ENCODE data around the gene NID1.

Gene NID1

DNA sequence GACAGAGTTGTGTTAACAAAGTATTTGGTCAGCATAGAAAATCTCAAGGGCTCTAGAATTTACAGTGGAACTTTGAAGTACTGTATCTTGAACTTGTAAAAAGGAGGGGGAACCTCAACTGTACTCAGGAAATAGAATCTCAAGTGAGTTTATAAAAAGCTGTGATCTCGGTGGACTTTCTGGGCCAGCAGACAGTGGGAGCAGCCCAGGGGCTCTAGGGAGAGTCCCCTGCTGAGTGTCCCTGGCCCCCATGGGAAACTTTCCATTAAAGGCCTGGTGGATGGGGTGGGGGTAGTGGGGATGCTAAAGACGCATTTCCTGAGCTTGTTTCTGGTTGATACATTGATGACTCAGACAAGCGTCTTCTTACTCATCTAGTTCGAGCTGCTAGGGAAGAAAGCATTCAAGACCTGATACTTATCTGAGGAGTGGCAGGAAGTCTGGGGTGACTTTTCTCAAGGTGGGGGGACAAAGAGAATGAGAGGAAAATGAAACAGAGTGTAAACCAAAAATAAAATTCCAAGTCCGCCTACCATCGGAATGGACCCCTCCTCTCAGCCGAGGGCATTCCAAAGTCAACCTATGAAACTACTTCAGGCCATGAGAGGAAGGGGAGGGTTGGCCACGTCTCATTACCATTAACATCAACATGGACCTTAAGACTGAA, 65.5 kb downstream of the NID1 start:
- ATAC-seq (ENCODE audit: insufficient read depth, low read depth) = peak; percentile 53
- no peak overlapping the region for H3K9ac ChIP-seq (ENCODE audit: low read depth, low read length)
- H3K27me3 ChIP-seq (ENCODE audit: insufficient read depth, low read length, poor library complexity) = no peaks in the 10 kb centered on the region
- TF ChIP-seq, protein P1, sequence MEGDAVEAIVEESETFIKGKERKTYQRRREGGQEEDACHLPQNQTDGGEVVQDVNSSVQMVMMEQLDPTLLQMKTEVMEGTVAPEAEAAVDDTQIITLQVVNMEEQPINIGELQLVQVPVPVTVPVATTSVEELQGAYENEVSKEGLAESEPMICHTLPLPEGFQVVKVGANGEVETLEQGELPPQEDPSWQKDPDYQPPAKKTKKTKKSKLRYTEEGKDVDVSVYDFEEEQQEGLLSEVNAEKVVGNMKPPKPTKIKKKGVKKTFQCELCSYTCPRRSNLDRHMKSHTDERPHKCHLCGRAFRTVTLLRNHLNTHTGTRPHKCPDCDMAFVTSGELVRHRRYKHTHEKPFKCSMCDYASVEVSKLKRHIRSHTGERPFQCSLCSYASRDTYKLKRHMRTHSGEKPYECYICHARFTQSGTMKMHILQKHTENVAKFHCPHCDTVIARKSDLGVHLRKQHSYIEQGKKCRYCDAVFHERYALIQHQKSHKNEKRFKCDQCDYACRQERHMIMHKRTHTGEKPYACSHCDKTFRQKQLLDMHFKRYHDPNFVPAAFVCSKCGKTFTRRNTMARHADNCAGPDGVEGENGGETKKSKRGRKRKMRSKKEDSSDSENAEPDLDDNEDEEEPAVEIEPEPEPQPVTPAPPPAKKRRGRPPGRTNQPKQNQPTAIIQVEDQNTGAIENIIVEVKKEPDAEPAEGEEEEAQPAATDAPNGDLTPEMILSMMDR (IDR thresholded peaks at IDR 0.05; ENCODE audit: borderline replicate concordance, extremely low read depth, low read length, poor library complexity, severe bottlenecking) = no peak
- no peak for TF ChIP-seq EZH2 (IDR thresholded peaks at IDR 0.05; ENCODE audit: borderline replicate concordance, low read depth, low read length, severe bottlenecking)
- H3K27ac ChIP-seq (ENCODE audit: low read length) = no peak overlapping the region
- H3K9me3 ChIP-seq (ENCODE audit: insufficient read depth, low read length, severe bottlenecking) = no peaks in the 10 kb centered on the region
- H4K20me1 ChIP-seq (ENCODE audit: insufficient read depth, low read length) = no peaks in the 10 kb centered on the region
- no peak overlapping the region for H3K4me2 ChIP-seq (ENCODE audit: insufficient read depth, low read length)
- H2AFZ ChIP-seq (ENCODE audit: low read depth, low read length) = no peak overlapping the region
- H3K79me2 ChIP-seq (ENCODE audit: insufficient read depth, low read length) = no peaks in the 10 kb centered on the region
- no peaks in the 10 kb centered on the region for H3K4me1 ChIP-seq (ENCODE audit: insufficient read depth, low read length)
- no peak overlapping the region for H3K4me3 ChIP-seq (ENCODE audit: low read depth in 1 of 2, low read length in 2 of 2)
- no peaks in the 10 kb centered on the region for H3K36me3 ChIP-seq (ENCODE audit: insufficient read depth, low read length)
- no peak for DNase-seq

DNA sequence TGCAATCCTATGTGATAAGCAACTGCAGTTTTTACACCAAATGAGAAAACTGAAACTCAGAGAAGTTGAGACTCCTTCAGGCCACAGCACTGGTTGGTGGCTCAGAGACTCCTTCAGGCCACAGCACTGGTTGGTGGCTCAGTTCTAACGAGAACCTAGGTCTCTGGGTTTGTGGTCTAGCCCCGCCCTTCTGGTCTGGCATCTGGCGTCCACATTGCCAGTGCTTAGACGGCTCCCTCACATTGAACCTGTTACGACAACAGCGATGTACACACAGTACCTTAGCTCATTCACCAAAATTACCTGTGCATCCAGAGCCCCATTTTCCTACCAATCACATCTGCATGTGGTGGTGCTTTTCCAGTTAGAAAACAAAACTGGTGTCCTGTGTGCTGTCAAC, 66.1 kb downstream of the NID1 start:
- H3K36me3 ChIP-seq (ENCODE audit: insufficient read depth, low read length) = no peaks in the 10 kb centered on the region
- H3K9ac ChIP-seq (ENCODE audit: low read depth, low read length) = no peak overlapping the region
- H3K4me2 ChIP-seq (ENCODE audit: insufficient read depth, low read length) = no peak overlapping the region
- H3K27ac ChIP-seq (ENCODE audit: low read length) = no peak overlapping the region
- H3K27me3 ChIP-seq (ENCODE audit: insufficient read depth, low read length, poor library complexity) = no peaks in the 10 kb centered on the region
- H3K9me3 ChIP-seq (ENCODE audit: insufficient read depth, low read length, severe bottlenecking) = no peaks in the 10 kb centered on the region
- no peak for TF ChIP-seq EZH2 (IDR thresholded peaks at IDR 0.05; ENCODE audit: borderline replicate concordance, low read depth, low read length, severe bottlenecking)
- TF ChIP-seq, protein P1 (IDR thresholded peaks at IDR 0.05; ENCODE audit: borderline replicate concordance, extremely low read depth, low read length, poor library complexity, severe bottlenecking) = no peak
- DNase-seq (no peak), ATAC-seq (ENCODE audit: insufficient read depth, low read depth) (no peak)
- H4K20me1 ChIP-seq (ENCODE audit: insufficient read depth, low read length) = no peaks in the 10 kb centered on the region
- no peaks in the 10 kb centered on the region for H3K79me2 ChIP-seq (ENCODE audit: insufficient read depth, low read length)
- no peak overlapping the region for H2AFZ ChIP-seq (ENCODE audit: low read depth, low read length)
- H3K4me1 ChIP-seq (ENCODE audit: insufficient read depth, low read length) = no peaks in the 10 kb centered on the region
- H3K4me3 ChIP-seq (ENCODE audit: low read depth in 1 of 2, low read length in 2 of 2) = no peak overlapping the region

DNA sequence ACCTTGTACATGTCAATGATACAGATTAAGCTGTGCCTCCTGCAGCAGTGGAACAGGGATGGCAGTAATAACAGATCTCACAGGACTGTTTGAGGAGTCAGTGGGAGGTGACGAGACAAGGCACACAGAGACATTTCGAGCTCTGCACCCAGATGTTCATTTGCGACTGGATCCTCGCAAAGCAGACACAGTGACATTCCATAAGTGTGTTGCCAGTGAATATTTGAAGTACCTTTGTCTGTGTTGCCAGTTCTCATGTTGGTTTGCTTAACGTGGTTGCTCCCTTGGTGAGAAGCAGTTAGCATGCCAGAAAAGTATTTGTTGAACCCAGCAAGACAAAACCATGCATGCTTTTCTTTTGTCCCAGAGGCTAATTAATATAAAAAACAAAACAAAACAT, 67.0 kb downstream of the NID1 start:
- Histone ChIP-seq H3K27ac (ENCODE audit: low read length) (no peak overlapping the region), H2AFZ (ENCODE audit: low read depth, low read length) (no peak overlapping the region), H3K9me3 (ENCODE audit: insufficient read depth, low read length, severe bottlenecking) (no peaks in the 10 kb centered on the region), H3K36me3 (ENCODE audit: insufficient read depth, low read length) (no peaks in the 10 kb centered on the region), H3K9ac (ENCODE audit: low read depth, low read length) (no peak overlapping the region), H4K20me1 (ENCODE audit: insufficient read depth, low read length) (no peaks in the 10 kb centered on the region), H3K4me3 (ENCODE audit: low read depth in 1 of 2, low read length in 2 of 2) (no peak overlapping the region), H3K4me2 (ENCODE audit: insufficient read depth, low read length) (no peak overlapping the region), H3K27me3 (ENCODE audit: insufficient read depth, low read length, poor library complexity) (no peaks in the 10 kb centered on the region), H3K79me2 (ENCODE audit: insufficient read depth, low read length) (no peaks in the 10 kb centered on the region), H3K4me1 (ENCODE audit: insufficient read depth, low read length) (no peaks in the 10 kb centered on the region)
- no peak for DNase-seq
- ATAC-seq (ENCODE audit: insufficient read depth, low read depth) = no peak
- TF ChIP-seq EZH2 (IDR thresholded peaks at IDR 0.05; ENCODE audit: borderline replicate concordance, low read depth, low read length, severe bottlenecking) = no peak
- TF ChIP-seq, protein P1 (IDR thresholded peaks at IDR 0.05; ENCODE audit: borderline replicate concordance, extremely low read depth, low read length, poor library complexity, severe bottlenecking) = no peak
